Measurements from ENCODE around the gene ZNF576. TPM values are rescaled to one million over a fixed set of nuclear protein-coding genes. Genes with fewer than 3 reads are reported as not detected.
A peak's percentile ranks its signal among the peaks of the same experiment; 100 is the strongest.

ZNF576 gene
- total RNA-seq, 1 donor from 2014 or later: 16.6 TPM

DNA sequence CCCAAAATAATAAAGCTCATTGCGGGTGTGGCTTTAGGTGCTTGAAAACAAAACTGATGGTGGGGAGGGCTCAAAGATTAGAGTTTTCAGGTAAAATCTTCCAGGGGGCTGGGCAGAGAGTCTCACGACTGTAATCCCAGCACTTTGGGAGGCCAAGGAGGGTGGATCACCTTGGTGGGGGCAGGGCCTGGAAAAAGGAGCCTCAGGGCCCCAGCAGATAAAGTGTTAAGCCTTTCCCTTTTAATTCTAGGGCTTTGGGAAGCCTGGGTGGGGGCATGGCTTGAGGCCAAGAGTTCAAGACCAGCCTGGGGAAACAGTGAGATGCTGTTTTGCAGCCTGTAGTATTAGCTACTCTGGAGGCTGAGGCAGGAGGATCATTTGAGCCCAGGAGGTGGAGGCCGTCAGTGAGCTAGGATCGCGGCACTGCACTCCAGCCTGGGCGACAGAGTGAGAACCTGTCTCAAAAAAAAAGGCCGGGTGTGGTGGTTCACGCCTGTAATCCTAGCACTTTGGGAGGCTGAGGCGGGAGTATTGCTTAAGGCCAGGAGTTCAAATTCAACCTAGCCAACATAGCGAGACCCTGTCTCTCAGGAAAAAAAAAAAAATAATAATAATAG is 2.2 kb upstream of the ZNF576 start:
- H3K36me3 ChIP-seq: peaks cover 39% of the 10 kb centered on the region
- intact Hi-C loops (cut with DNase I): no loop called here

DNA sequence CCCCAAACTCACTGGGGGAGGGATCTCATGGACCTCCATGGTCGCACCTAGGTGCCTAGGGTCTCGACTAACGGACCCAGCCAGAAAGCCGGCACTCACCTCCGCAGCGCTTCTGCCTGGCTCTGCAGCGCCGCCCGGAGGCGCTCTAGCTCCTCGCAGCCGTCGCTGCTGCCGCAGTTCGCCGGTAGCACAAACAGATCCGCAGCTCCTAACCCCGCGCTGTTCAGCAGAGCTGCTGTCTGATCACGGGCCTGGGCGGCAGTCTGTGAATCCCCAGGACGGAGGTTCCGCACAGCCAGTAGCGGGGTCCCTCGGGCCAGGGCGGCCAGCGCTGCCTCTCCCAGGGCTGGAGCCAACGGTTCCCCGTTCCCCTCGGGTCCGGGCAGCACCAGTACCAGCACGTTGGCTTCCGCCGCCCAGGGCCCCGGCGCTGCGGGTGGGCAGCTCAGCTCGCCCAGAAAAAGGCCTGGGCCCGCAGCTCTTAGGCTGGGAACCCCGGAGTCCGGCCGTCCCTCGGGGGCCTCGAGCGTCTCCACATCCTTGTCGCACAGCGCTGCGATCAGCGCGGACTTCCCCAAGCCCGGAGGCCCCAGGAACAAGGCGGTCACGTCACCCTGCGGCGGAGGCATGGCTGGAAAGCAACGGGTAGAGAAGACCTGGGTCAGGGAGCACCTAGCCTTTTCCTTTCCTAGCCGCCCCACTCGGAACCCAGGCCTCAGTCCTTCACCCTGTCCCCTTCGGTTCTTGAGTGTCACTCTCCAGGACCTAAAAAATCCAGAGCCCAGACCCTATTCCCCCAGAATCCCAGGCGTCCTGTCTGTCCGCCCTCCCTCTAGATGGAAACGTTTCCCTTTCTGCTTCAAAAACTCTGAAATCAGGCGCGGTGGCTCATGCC is 1.4 kb upstream of the ZNF576 start:
- ATAC-seq (peak; percentile 43), DNase-seq (peak; percentile 81)
- Histone ChIP-seq H3K4me1 (peaks cover 28% of the 10 kb centered on the region), H3K9me3 (no peaks in the 10 kb centered on the region), H3K27ac (peak overlapping the region; percentile 99), H3K4me3 (peak overlapping the region; percentile 75), H3K36me3 (peaks cover 46% of the 10 kb centered on the region), H3K27me3 (no peaks in the 10 kb centered on the region)
- TF ChIP-seq, protein P1, sequence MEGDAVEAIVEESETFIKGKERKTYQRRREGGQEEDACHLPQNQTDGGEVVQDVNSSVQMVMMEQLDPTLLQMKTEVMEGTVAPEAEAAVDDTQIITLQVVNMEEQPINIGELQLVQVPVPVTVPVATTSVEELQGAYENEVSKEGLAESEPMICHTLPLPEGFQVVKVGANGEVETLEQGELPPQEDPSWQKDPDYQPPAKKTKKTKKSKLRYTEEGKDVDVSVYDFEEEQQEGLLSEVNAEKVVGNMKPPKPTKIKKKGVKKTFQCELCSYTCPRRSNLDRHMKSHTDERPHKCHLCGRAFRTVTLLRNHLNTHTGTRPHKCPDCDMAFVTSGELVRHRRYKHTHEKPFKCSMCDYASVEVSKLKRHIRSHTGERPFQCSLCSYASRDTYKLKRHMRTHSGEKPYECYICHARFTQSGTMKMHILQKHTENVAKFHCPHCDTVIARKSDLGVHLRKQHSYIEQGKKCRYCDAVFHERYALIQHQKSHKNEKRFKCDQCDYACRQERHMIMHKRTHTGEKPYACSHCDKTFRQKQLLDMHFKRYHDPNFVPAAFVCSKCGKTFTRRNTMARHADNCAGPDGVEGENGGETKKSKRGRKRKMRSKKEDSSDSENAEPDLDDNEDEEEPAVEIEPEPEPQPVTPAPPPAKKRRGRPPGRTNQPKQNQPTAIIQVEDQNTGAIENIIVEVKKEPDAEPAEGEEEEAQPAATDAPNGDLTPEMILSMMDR (IDR thresholded peaks at IDR 0.05): peak; percentile 65
- intact Hi-C loops (cut with DNase I): no loop called here

More for the DNA sequence above, 2.2 kb upstream of the ZNF576 start:
- TF ChIP-seq, protein P1 (IDR thresholded peaks at IDR 0.05): no peak
- no peak for DNase-seq
- no peaks in the 10 kb centered on the region for H3K9me3 ChIP-seq
- ATAC-seq: no peak
- no peaks in the 10 kb centered on the region for H3K27me3 ChIP-seq
- H3K4me3 ChIP-seq: peak overlapping the region; percentile 75
- no peak overlapping the region for H3K27ac ChIP-seq
- H3K4me1 ChIP-seq: peaks cover 28% of the 10 kb centered on the region

DNA sequence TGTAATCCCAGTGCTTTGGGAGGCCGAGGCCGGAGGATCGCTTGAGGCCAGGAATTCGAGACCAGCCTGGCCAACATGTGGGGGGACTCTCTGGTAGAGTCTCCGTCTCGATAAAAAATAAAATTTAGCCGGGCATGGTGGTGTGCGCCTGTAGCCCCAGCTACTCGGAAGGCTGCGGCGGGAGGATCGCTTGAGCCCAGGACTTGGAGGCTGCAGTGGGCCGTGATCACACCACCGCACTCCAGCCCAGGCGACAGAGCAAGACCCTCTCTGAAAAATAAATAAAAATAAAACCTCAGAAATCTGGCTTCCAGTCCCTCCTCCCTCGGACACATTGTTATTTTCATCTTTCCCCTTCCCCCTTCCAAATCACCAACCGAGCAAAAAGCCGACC is 793 bp upstream of the ZNF576 start:
- Histone ChIP-seq H3K36me3 (peaks cover 53% of the 10 kb centered on the region), H3K27me3 (no peaks in the 10 kb centered on the region), H3K4me3 (peak overlapping the region; percentile 75), H3K4me1 (peaks cover 28% of the 10 kb centered on the region), H3K27ac (peak overlapping the region; percentile 99), H3K9me3 (no peaks in the 10 kb centered on the region)
- DNase-seq (no peak), ATAC-seq (no peak)
- TF ChIP-seq, protein P1 (IDR thresholded peaks at IDR 0.05): no peak
- intact Hi-C loops (cut with DNase I): no loop called here

DNA sequence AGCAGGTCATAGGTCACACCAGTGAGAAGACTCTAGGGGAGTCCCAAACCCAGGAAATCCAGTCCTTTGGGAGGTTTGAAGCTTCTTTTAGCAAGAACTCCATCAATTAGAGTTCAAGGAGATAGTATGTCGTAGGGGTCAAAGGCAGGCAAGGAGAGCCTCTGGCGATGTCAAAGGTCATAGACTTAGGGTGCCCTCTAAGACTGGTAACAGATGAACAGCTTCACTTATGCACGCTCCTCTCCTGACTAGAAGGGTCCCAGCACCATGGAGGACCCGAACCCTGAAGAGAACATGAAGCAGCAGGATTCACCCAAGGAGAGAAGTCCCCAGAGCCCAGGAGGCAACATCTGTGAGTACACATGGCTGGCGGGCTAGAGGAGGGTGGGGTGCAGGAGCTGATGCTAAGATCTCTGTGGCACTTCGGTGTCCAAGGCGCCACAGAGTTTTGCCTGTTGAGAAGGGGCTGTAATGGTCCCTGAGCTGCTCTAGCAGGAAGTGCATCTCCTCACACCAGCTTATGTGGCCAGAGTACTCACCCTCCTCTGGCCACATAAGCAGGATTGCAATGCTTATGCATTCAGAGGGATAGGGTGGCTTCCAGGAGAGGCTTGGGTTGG is 557 bp downstream of the ZNF576 start:
- Histone ChIP-seq H3K36me3 (peaks cover 54% of the 10 kb centered on the region), H3K27ac (peak overlapping the region; percentile 99), H3K27me3 (no peaks in the 10 kb centered on the region), H3K4me1 (peaks cover 28% of the 10 kb centered on the region), H3K9me3 (no peaks in the 10 kb centered on the region), H3K4me3 (peak overlapping the region; percentile 75)
- ATAC-seq: no peak
- no peak for DNase-seq
- TF ChIP-seq, protein P1 (IDR thresholded peaks at IDR 0.05): no peak
- intact Hi-C loops (cut with DNase I): no loop called here

DNA sequence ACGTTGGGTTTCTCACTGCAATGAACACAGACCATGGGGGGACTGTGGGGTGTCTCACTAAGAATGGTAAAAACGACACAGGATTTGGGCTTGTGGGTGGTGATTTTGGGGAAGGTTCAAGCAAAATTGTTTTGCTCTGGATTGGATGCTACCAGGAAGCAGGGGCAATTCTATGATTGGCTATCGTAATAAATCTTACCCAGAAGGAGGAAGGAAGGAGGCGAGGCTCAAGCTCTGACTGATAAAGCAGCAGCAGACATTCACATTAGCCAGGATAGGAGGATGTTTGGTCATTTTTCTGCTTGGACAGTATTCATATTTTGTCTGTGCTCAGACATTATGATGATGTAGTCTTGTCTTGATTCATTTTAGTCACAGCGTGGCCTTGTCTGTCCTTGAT is 1.5 kb downstream of the ZNF576 start:
- H3K27ac ChIP-seq: no peak overlapping the region
- H3K9me3 ChIP-seq: no peaks in the 10 kb centered on the region
- H3K36me3 ChIP-seq: peaks cover 54% of the 10 kb centered on the region
- intact Hi-C loops (cut with DNase I): no loop called here
- H3K27me3 ChIP-seq: no peaks in the 10 kb centered on the region
- H3K4me1 ChIP-seq: peaks cover 28% of the 10 kb centered on the region
- ATAC-seq (no peak), DNase-seq (no peak)
- H3K4me3 ChIP-seq: no peak overlapping the region
- TF ChIP-seq, protein P1 (IDR thresholded peaks at IDR 0.05): no peak

Data from upper lobe of right lung (tissue), 1 donor.